PC-3 (cell line): ENCODE results near the gene CERT1.

Experiments used
- CTCF ChIP-seq: fragments of 300-600 bp; sonication (generic); conservative IDR thresholded peaks from 2 replicates; pipeline ENCODE4 v1.5.1; 2017; ENCODE audit warnings: antibody characterized with exemption, low read depth, mild to moderate bottlenecking, low read length
- EZH2 ChIP-seq: fragments of 300-600 bp; sonication (generic); IDR thresholded peaks from one replicate; pipeline ENCODE4 v1.6.1; 2017; ENCODE audit warnings: antibody characterized with exemption, mild to moderate bottlenecking, low read length; ENCODE audit not compliant: unreplicated experiment
- EZH2phosphoT487 ChIP-seq: fragments of 300-600 bp; sonication (generic); IDR thresholded peaks from 2 replicates; pipeline ENCODE4 v1.6.1; 2018; ENCODE audit warnings: mild to moderate bottlenecking, antibody characterized with exemption, low read length, borderline replicate concordance

DNA sequence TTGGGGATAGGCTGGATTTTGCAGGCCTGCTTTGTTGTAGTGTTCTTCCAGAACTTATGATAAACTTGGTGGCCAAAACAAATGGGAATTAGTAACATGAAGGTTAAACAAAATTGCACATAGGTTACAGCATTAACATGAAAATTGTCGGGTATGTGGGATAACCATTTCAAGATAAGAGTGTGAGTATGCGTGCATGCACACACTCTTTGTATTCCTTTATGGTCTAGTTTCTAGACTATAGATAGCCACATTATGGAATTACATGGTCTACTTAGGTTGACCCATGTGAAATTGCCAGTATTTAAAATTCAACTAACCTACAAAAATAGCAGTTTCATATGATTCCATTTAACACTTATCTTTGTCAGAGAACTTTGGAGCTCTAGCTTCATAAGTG lies 173.0 kb downstream of the CERT1 start:
- TF ChIP-seq EZH2phosphoT487 (no peak), CTCF (no peak), EZH2 (no peak)
